Caki2 (cell line): ENCODE measurements around the gene ALKBH7. TPM values are rescaled to one million over a fixed set of nuclear protein-coding genes. Genes with fewer than 3 reads are reported as not detected.
"Not testable (repeated sequence)": the region's sequence is repeated elsewhere in the genome, so short reads cannot be mapped to it uniquely, and the experiment has no call there.

Source experiments
- DNase-seq: peaks from one replicate; pipeline ENCODE4 v3.0.0-alpha.2; 2015; ENCODE audit warnings: low read depth
- in situ Hi-C: cut with HindIII; loops from 2 replicates; pipeline ENCODE4 v1.10.0; 2016; ENCODE audit warnings: low sequenced_read_pairs, low pct_unique_long_range_greater_than_20kb, mixed read lengths
- total RNA-seq: library from RNA; depleted of rRNA; stranded (reverse); fragments of >200 nt; shearing (Covaris generic); gene quantifications from 2 replicates; pipeline ENCODE4 v1.2.3, GENCODE V29; 2014; ENCODE audit warnings: low replicate concordance

The ALKBH7 gene
- total RNA-seq, 1 experiment from 2014 or later, result 55.3 TPM

DNA sequence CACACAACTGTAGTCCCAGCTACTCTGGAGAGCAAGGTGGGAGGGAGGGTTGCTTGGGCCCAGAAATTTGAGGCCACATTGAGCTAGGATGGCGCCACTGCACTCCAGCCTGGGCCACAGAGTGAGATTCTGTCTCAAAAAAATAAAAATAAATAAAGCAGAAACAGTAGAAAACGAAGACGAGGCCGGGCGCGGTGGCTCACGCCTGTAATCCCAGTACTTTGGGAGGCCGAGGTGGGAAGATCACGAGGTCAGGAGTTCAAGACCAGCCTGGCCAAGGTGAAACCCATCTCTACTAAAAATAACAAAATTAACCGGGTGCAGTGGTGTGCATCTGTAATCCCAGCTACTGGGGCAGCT is 11.8 kb upstream of the ALKBH7 start:
- in situ Hi-C loops, DNase-seq: not testable (repeated sequence)

DNA sequence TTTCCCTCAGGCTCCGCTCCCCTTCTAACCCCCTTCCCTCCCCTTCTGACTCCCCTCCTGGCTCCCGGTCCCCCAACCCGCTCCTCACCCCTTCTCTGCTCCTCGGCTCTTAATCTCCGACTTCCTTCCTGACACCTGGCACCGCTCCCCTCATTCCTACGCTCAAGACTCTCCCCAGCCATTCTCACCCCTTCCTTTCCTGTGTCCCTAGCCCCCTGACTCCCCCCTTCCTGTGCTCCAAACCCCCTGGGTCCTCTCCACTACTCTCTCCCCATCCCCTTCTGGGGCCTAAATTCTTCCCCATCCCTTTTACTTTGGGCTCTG is 10.6 kb upstream of the ALKBH7 start:
- no peak for DNase-seq
- in situ Hi-C loops, result no loop called here

DNA sequence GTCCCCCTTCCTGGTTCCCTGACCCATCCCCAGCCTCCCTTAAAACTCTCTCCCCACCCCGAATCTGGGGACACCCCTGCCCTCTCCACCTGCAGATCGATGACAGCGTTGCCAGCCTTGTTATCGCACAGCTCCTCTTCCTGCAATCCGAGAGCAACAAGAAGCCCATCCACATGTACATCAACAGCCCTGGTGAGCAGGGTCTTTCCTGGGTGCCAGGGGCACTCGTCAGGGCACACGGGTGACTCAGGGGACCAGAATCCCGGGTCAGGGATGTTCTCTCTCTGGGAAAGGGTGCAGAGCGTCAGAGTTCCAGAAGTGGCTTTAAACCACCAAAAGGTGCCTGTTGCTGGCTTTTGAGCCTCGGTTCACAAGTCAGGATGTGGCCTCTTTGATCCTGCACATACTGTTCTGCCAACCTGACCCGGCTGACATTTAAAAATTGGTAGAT is 10.2 kb upstream of the ALKBH7 start:
- in situ Hi-C loops, result no loop called here
- DNase-seq, result no peak

DNA sequence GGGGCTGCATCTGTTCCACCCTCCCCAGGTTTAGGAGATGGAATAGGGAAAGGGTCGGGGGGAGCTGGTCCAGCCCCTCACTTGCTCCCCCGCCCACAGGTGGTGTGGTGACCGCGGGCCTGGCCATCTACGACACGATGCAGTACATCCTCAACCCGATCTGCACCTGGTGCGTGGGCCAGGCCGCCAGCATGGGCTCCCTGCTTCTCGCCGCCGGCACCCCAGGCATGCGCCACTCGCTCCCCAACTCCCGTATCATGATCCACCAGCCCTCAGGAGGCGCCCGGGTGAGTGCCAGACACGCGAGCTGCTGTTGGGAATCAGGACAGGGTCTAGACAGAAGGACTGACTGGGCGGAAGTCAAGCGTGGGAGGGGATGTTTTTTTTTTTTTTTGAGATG is 8.2 kb upstream of the ALKBH7 start:
- in situ Hi-C loops, result no loop called here
- DNase-seq, result no peak

DNA sequence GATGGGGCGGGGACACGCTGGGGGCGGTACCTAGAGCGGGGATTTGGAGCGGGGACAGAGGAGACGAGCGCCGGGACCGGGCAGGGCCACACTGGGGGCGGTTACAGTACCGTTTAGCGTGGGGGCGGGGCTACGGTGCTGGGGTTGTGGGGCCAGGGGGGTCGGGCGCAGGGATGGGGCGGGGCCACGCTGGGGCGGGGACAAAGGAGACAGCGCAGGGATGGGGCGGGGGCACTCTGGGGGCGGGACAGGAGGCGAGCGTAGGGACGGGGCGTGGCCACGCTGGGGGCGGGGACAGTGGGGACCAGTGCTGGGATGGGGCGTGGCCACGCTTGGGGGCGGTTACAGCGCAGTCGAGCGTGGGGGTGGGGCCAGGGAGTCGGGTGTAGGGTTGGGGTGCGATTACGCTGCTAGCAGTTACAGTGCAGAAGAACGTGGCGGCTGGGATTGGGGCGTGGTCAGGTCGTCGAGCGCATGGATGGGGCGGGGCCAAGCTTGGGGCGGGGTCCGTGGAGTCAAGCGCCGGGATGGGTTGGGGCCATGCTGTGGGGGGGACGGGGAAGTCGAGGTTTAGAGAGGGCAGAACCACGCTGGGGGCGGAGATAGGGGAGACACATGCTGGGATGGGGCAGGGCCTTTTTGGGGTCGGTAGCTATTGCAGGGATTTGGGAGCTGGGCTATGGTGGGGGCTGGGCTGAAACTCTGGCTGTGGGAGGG is 660 bp downstream of the ALKBH7 start:
- DNase-seq, result peak; percentile 65
- in situ Hi-C loops, result no loop called here

DNA sequence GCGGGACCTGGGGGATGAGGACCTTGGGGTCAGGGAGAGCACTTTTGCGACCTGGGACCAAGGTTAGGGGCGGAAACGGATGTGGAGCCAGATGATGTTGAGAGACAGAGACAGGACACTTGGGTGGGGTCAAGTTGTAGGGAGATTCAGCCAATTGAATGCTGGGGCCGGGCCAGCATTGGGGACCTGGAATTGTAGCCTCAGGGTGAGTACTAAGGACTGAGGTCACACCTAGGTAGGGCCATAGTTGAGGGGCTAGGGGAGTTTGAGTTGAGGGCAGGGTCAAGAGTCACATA is 1.2 kb downstream of the ALKBH7 start:
- in situ Hi-C loops, result no loop called here

DNA sequence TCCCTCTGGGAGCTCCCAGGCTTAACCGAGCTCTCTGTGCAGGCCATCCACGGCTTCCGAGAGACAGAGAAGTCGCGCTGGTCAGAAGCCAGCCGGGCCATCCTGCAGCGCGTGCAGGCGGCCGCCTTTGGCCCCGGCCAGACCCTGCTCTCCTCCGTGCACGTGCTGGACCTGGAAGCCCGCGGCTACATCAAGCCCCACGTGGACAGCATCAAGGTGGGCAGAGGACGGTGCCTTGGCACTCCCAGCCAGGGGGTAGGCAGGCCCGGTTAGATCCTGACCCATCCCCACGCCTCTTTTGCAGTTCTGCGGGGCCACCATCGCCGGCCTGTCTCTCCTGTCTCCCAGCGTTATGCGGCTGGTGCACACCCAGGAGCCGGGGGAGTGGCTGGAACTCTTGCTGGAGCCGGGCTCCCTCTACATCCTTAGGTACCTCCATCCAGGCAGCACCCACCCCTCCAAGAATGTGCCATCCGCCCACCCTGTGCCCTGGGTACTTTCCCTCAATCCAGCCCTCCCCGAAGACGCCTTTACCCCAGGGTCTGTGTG is 1.6 kb downstream of the ALKBH7 start:
- DNase-seq, result no peak
- in situ Hi-C loops, result no loop called here

More for the DNA sequence above, 1.2 kb downstream of the ALKBH7 start:
- DNase-seq, result no peak

DNA sequence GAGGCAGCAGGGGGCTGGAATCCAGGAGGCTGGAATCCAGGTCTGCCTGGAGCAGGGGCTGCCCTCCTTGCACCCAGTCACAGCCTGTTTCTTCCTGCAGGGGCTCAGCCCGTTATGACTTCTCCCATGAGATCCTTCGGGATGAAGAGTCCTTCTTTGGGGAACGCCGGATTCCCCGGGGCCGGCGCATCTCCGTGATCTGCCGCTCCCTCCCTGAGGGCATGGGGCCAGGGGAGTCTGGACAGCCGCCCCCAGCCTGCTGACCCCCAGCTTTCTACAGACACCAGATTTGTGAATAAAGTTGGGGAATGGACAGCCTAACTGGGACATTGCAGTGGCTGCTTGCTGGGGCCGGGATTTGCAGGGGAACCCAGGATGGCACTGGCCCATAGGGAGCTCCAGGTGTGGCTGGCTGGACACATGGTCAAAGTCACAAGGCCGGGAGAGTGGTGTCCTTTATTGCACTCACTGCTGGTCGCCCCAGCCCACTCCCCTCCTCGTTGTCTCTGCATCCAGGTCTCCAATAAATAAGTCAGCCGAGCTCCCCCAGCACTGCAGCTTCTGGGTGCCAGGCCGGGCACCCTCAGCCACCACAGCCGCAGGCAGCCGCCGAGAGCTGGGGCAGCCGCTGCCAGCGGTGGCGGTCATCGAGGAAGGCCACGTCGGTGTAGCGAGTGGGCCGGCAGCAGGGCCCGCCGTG is 2.3 kb downstream of the ALKBH7 start:
- no peak for DNase-seq
- in situ Hi-C loops, result no loop called here

DNA sequence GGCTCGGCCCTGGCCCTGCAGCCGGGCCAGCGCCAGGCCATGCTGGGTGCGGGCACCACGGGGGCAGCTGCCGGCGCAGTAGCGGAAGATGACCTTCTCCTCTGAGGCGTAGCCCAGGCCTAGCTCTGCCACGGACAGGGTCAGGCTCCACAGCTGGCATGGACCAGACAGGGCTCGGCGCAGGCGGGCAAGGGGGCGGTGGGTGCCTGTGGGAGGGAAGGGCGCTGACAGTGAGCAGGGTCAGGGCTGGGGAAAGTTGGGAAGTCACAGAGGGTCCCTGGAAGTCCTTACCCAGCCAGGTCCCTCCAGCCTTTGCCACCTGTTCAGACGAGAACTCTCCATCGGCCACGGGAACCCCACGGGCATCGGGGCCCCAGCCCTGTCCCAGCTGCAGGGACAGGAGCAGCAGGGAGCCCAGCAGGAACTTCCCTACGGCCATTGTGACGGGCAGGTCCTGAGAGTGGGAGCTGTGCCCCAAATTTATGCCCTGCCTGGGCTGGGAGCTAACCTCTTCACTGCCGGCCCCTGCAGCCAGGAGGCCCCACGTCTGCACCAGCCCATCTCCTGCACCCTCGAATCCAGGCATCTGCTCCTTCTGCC is 2.9 kb downstream of the ALKBH7 start, which contains the start of gene PSPN:
Gene PSPN (minus strand): TSS at position 523 of the 600 bp plus-strand sequence. CDS start 84 bp downstream, at position 439.
- no peak for DNase-seq
- in situ Hi-C loops, result no loop called here

DNA sequence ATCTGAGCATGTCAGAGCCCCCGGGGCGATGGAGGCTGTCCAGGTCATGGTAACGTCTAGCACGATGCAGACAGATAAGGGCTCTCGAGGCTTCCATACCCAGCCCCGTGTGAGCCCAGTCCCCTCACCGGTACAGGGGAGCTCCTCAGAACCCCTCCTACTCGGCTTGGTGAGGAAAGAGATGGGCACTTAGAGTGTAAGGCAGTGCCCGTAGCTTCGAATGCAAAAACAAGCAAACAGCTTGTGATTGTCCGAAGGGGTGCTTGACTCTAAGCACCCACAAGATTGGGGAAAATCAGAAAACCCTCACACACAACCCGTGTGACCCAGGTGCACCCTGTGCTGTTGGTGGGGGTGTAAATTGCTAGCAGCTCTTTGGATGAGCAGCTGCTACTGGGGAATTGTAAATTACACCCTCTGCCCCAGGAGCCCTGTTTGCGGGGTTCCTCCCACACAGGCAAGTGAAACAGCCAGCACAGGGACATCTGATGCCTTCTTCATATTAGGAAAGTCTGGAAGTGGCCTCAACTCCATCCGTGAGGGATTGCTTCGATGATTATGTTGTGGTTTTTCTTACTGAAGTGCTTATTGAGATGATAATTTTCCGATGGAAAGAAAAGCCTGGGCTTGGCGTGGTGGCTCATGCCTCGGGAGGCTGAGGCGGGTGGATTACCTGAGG is 4.1 kb downstream of the ALKBH7 start:
- DNase-seq, result no peak
- in situ Hi-C loops, result no loop called here

DNA sequence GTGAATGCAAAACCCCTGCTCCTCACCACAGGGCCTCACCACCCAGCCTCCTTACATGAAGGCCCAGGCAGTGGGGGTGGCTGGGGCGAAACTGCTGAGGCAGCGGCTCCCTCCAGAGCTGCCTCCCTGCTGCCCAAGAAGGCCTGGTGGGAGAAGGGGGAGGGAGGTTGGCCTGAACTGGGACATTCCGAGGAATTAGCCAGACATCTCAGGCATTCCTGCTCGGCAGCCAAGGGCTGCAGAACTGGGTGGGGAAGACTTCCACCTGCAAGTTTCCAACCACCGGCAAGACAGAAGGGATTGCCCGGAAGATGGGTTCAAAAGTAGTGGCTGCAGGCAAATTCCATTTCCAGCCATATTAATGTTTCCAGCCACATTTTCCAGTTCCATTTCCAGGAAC is 5.4 kb downstream of the ALKBH7 start:
- in situ Hi-C loops, result no loop called here
- peak; percentile 15 for DNase-seq

DNA sequence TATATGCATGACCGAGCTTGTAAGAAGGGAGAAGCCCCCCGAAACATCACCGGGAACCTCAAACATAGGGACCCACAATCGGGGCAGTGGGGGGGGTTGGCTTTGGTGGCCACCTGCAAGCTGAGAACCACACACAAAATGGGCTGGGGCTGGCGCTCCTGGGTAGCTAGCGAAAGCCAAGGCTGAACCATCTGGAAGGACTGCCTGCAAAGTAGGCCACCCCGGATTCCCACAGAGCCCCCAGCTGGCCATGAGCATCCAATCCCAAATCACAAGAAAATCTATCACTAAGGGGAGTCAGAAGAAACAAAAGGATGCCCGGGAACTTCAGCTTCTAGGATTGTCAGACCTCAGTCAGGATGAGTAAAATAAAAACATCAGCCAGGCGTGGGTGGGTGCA is 5.9 kb downstream of the ALKBH7 start:
- in situ Hi-C loops, result no loop called here
- no peak for DNase-seq

DNA sequence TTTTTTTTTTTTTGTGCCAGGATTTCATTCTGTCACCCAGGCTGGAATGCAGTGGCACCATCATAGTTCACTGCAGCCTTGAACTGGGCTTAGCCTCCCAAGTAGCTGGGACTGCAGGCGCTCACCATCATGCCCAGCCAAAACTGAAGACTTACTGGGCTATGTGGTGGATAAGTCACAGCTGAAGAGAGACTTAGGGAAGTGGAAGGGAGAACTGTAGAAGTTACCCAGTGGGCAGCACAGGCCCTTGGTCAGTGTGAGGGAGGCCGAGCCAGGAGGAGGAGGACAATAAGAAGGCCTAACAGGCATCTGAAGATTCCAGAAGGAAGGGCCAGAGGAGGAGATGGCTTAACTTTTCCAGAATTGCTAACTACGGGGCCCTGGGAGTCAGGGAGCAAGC is 7.2 kb downstream of the ALKBH7 start:
- no peak for DNase-seq
- in situ Hi-C loops, result no loop called here

DNA sequence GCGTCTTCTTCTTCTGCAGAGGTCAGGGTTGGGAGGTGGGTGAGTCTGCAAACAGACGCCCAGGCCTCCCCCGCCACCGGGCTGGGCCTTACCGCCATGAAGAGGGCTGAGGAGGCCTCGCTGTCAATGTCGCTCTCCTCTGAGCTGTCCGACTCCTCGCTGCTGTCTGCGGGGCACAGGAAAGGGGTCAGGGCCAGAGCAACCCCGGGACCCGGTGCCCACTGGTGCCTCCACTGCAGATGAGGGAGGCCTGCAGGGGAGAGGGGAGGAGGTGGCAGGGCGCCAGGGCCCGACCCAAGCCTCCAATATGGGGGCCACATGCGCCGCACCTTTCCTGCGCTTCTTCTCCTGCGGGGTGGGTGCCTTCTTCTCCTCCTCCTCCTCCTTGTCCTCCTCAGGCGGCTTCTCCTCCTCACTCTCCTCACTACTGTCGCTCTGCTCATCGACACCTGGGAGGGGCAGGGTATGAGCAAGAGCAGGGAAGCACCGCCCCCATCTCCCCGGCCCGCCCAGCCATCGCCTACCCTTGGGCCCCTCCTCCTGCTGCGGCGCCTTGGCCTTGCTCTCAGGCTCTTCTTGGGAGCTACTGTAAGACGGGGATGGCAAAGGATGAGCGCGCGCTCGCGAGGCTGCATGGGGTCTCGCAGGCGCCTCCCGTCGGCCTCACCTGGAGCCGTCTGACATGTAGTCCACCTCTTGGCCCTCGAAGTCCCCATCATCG is 8.6 kb downstream of the ALKBH7 start:
- DNase-seq, result no peak
- in situ Hi-C loops, result no loop called here

DNA sequence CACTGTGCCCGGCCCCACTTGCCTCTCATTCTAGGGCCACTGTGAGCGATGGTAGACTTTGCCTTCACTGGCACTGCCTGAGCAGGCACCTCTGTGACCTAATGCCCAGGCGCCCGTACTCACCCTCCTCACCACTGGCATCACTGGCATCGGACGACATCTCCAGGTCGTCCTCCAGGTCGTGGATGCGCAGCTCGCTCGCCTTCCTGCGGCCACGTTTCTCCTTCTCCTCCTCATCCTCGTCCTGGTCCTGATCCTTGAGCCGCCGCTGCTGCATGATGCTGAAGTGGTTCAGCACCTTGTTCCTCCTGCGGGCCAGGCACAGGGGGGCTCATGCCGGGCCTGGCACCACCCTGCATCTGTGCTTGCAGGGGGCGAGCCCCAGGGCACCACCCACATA is 10.6 kb downstream of the ALKBH7 start:
- no peak for DNase-seq
- in situ Hi-C loops, result no loop called here

DNA sequence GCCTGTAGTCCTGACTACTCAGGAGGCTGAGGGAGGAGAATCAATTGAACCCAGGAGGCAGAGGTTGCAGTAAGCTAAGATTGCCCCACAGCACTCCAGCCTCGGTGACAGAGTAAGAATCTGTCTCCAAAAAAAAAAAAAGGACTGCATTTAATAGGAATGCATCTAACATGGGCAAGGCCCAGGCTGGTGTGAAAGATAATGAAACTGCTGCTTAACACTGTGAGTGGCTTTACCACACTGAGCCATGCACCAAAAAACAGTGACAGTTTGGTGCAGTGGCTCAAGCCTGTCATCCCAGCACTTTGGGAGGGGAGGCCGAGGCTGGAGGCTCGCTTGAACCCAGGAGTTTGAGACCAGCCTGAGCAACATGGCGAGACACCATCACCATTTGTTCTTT is 11.8 kb downstream of the ALKBH7 start:
- in situ Hi-C loops, result no loop called here

DNA sequence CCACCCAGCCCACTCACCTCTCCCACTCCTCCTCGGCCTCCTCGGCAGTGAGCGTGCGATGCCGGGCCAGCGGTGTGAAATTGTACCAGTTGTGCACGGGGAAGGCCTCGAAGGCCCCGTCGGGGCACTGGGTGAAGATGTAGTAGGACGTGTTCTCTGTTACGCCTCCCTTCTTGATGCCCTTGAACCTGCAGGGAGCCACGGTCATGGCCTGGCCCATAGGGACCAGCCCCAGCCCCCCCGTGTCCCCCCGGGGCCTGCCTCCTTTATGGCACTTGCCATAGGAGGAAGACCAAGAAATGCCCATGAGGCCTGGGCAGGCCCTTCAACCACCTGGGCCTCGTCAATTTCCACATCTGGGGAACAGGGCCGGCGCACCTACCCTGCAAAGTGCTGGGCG is 14.8 kb downstream of the ALKBH7 start:
- in situ Hi-C loops, result no loop called here
- no peak for DNase-seq

More for the DNA sequence above, 11.8 kb downstream of the ALKBH7 start:
- DNase-seq, result no peak
